HCT116 (cell line): ENCODE data around the gene PLEKHM3. TPM values are rescaled to one million over a fixed set of nuclear protein-coding genes. Genes with fewer than 3 reads are reported as not detected.

Experiments used
- ATAC-seq: fragments of 200-7000 bp; cut with Tn5 transposase; 2 replicates; pipeline ENCODE4 v1.9.1; 2020; ENCODE audit warnings: mild to moderate bottlenecking, moderate library complexity
- BruUV-seq: library from RNA; stranded (reverse); fragments of 400-500 nt; replicated peaks from 2 replicates; lab custom pipeline; 2021; lab: Mats Ljungman, UMichigan
- CTCF ChIA-PET: fragments of 300-600 bp; sonication (Branson Sonifier 250); formaldehyde crosslinking; loops from one replicate; lab custom pipeline; 2021; ENCODE audit warnings: antibody characterized with exemption; lab: Charles Lee
- POLR2A ChIA-PET: fragments of 300-600, 350-600 bp; sonication (Branson Sonifier 250); formaldehyde crosslinking; loops from one replicate; lab custom pipeline; 2021; ENCODE audit warnings: antibody characterized with exemption; lab: Charles Lee
- RAD21 ChIA-PET, 2 experiments: fragments of 300-600 bp; sonication (Branson Sonifier 250); formaldehyde crosslinking; loops; one replicate each; lab custom pipeline; 2023; ENCODE audit warnings: low total read pairs in 2 of 2; ENCODE audit not compliant: uncharacterized antibody in 2 of 2, unreplicated experiment in 2 of 2, low non-redundant PET in 1 of 2; lab: Charles Lee
- DNase-seq: peaks from one replicate; pipeline ENCODE4 v3.0.0-alpha.2; 2010; ENCODE audit warnings: low read depth, low spot score
- H2AFZ ChIP-seq: fragments of 200-600 bp; shearing (Covaris generic), sonication (generic); 2 replicates; pipeline ENCODE4 v1.6.1; 2017; ENCODE audit warnings: low read depth, mixed run types, mixed read lengths, antibody characterized with exemption, low read length; ENCODE audit not compliant: poor library complexity, severe bottlenecking
- H3K27ac ChIP-seq: 2 replicates; pipeline ENCODE4 v1.5.1; 2012; ENCODE audit warnings: low read depth, low read length
- H3K27me3 ChIP-seq: fragments of 200-600 bp; sonication (generic); 2 replicates; pipeline ENCODE4 v1.6.1; 2016; ENCODE audit warnings: mixed run types, low read length, mixed read lengths; ENCODE audit not compliant: insufficient read depth
- H3K36me3 ChIP-seq, 2 experiments: fragments of 200-500 bp in 1 of 2; fragments of 200-600 bp in 1 of 2; sonication (Bioruptor generic) in 1 of 2; sonication (generic) in 1 of 2; 2 replicates each; pipeline versions ENCODE4 v1.5.1 to v1.6.1; 2014 to 2016; ENCODE audit warnings: low read length in 2 of 2, inconsistent platforms in 1 of 2, mixed read lengths in 1 of 2, mixed run types in 1 of 2; ENCODE audit not compliant: insufficient read depth in 2 of 2, control insufficient read depth in 1 of 2
- H3K4me1 ChIP-seq, 2 experiments: fragments of 200-600 bp in 1 of 2; sonication (generic) in 1 of 2; 2 replicates each; pipeline versions ENCODE4 v1.5.1 to v1.6.1; 2012 to 2017; ENCODE audit warnings: low read length in 2 of 2, inconsistent platforms in 1 of 2, mild to moderate bottlenecking in 1 of 2, mixed read lengths in 1 of 2, mixed run types in 1 of 2, moderate library complexity in 1 of 2; ENCODE audit not compliant: insufficient read depth in 2 of 2, control insufficient read depth in 1 of 2
- H3K4me2 ChIP-seq: fragments of 200-600 bp; sonication (generic); 2 replicates; pipeline ENCODE4 v1.6.1; 2017; ENCODE audit warnings: mixed run types, low read length, mixed read lengths
- H3K4me3 ChIP-seq, 2 experiments: fragments of 200-600 bp in 1 of 2; sonication (generic) in 1 of 2; replicated peaks in 1 of 2; 2 replicates each; pipeline ENCODE4 v1.5.1; 2011 to 2016; ENCODE audit warnings: low read length in 2 of 2, control low read depth in 1 of 2, low read depth in 1 of 2, mild to moderate bottlenecking in 1 of 2, mixed read lengths in 1 of 2, mixed run types in 1 of 2
- H3K79me2 ChIP-seq: fragments of 200-600 bp; sonication (generic); 2 replicates; pipeline ENCODE4 v1.6.1; 2017; ENCODE audit warnings: mild to moderate bottlenecking, mixed run types, low read length, moderate library complexity, mixed read lengths; ENCODE audit not compliant: insufficient read depth
- H3K9ac ChIP-seq: fragments of 200-600 bp; sonication (generic); 2 replicates; pipeline ENCODE4 v1.6.1; 2016; ENCODE audit warnings: low read length, mixed read lengths
- H3K9me2 ChIP-seq: fragments of 200-600 bp; sonication (generic), shearing (Covaris generic); 2 replicates; pipeline ENCODE4 v1.6.1; 2017; ENCODE audit warnings: mixed run types, mild to moderate bottlenecking, moderate library complexity; ENCODE audit not compliant: insufficient read depth
- H3K9me3 ChIP-seq, 2 experiments: fragments of 200-500 bp in 1 of 2; fragments of 200-600 bp in 1 of 2; sonication (Bioruptor generic) in 1 of 2; sonication (generic) in 1 of 2; 2 replicates each; pipeline ENCODE4 v1.6.1; 2014 to 2017; ENCODE audit warnings: low read length in 2 of 2, mixed read lengths in 2 of 2, inconsistent platforms in 1 of 2, low read depth in 1 of 2, mild to moderate bottlenecking in 1 of 2, mixed run types in 1 of 2, moderate library complexity in 1 of 2; ENCODE audit not compliant: control insufficient read depth in 1 of 2, insufficient read depth in 1 of 2
- H4K20me1 ChIP-seq: fragments of 200-600 bp; sonication (generic), shearing (Covaris generic); 2 replicates; pipeline ENCODE4 v1.6.1; 2017; ENCODE audit warnings: mixed run types, mild to moderate bottlenecking, moderate library complexity; ENCODE audit not compliant: insufficient read depth
- CBX3 ChIP-seq: IDR thresholded peaks from 2 replicates; pipeline ENCODE4 v1.6.1; 2012; ENCODE audit warnings: low read depth
- CEBPB ChIP-seq: IDR thresholded peaks from 2 replicates; pipeline ENCODE4 v1.6.1; 2012; ENCODE audit warnings: low read depth
- CTCF ChIP-seq, 3 experiments: fragments of 200-600 bp in 1 of 3; sonication (generic) in 1 of 3; IDR thresholded peaks in 2 of 3; conservative IDR thresholded peaks in 1 of 3; 2 replicates each; pipeline ENCODE4 v1.5.1; 2012 to 2017; ENCODE audit warnings: low read depth in 2 of 3, low read length in 2 of 3, antibody characterized with exemption in 1 of 3, borderline replicate concordance in 1 of 3, control low read depth in 1 of 3, mild to moderate bottlenecking in 1 of 3, mixed read lengths in 1 of 3, mixed run types in 1 of 3, moderate library complexity in 1 of 3; ENCODE audit not compliant: insufficient read depth in 1 of 3
- EGR1 ChIP-seq: IDR thresholded peaks from 2 replicates; pipeline ENCODE4 v1.6.1; 2012; ENCODE audit warnings: low read depth
- ELF1 ChIP-seq: IDR thresholded peaks from 2 replicates; pipeline ENCODE4 v1.6.1; 2012; ENCODE audit warnings: low read depth, borderline replicate concordance
- EZH2 ChIP-seq: fragments of 200-600 bp; sonication (generic); IDR thresholded peaks from 2 replicates; pipeline ENCODE4 v1.6.1; 2017; ENCODE audit warnings: antibody characterized with exemption, mixed run types
- JUND ChIP-seq: IDR thresholded peaks from 2 replicates; pipeline ENCODE4 v1.6.1; 2012
- MAX ChIP-seq: IDR thresholded peaks from 2 replicates; pipeline ENCODE4 v1.6.1; 2012
- POLR2A ChIP-seq: IDR thresholded peaks from 2 replicates; pipeline ENCODE4 v1.7.0; 2011; ENCODE audit warnings: borderline replicate concordance; ENCODE audit not compliant: insufficient read depth, insufficient read length; ENCODE audit errors: extremely low read depth
- POLR2AphosphoS5 ChIP-seq: IDR thresholded peaks from 2 replicates; pipeline ENCODE4 v1.6.1; 2011; ENCODE audit warnings: mild to moderate bottlenecking, low read depth, low read length, moderate library complexity
- REST ChIP-seq: IDR thresholded peaks from 2 replicates; pipeline ENCODE4 v1.6.1; 2012; ENCODE audit warnings: low read depth
- SIN3A ChIP-seq: IDR thresholded peaks from 2 replicates; pipeline ENCODE4 v1.6.1; 2012; ENCODE audit warnings: low read depth
- SP1 ChIP-seq: IDR thresholded peaks from 2 replicates; pipeline ENCODE4 v1.6.1; 2012; ENCODE audit warnings: low read depth
- TCF7L2 ChIP-seq: IDR thresholded peaks from 2 replicates; pipeline ENCODE4 v1.7.0; 2011; ENCODE audit warnings: borderline replicate concordance, inconsistent platforms; ENCODE audit not compliant: insufficient read depth, insufficient read length; ENCODE audit errors: extremely low read depth
- YY1 ChIP-seq: IDR thresholded peaks from 2 replicates; pipeline ENCODE4 v1.6.1; 2011; ENCODE audit warnings: low read length, low read depth, moderate library complexity, mild to moderate bottlenecking; ENCODE audit not compliant: insufficient replicate concordance; ENCODE audit errors: extremely low read depth
- ZBTB33 ChIP-seq: IDR thresholded peaks from 2 replicates; pipeline ENCODE4 v1.6.1; 2011; ENCODE audit warnings: mild to moderate bottlenecking, low read length, moderate library complexity; ENCODE audit not compliant: insufficient replicate concordance; ENCODE audit errors: extremely low read depth
- ZFX ChIP-seq: fragments of 450-650 bp; IDR thresholded peaks from 2 replicates; pipeline ENCODE4 v1.6.1; 2017
- ZNF274 ChIP-seq: fragments of 200-500 bp; sonication (Bioruptor generic); IDR thresholded peaks from 2 replicates; pipeline ENCODE4 v1.6.1; 2014; ENCODE audit warnings: mild to moderate bottlenecking, low read depth, low read length, inconsistent platforms
- intact Hi-C: fragments of 100-400 bp; cut with micrococcal nuclease; formaldehyde crosslinking; loops from 2 replicates; pipeline ENCODE4 v1.10.0; 2022
- total RNA-seq: library from RNA; stranded (reverse); gene quantifications from one replicate; pipeline ENCODE4 v1.2.1, GENCODE V29; 2021; ENCODE audit not compliant: unreplicated experiment

The PLEKHM3 gene
- total RNA-seq, 1 experiment from 2014 or later: 6.3 TPM

GRCh38 chr2:207849443-207849842 is 175.9 kb downstream of the PLEKHM3 start:
- intact Hi-C loops: no loop called here
- CTCF ChIA-PET: no interaction called here
- RAD21 ChIA-PET: no interaction called here

More at GRCh38 chr2:207849443-207849842, 175.9 kb downstream of the PLEKHM3 start:
- H3K27ac ChIP-seq: no peak overlapping the region
- H3K9me2 ChIP-seq: no peaks in the 10 kb centered on the region
- no peak overlapping the region for H3K4me3 ChIP-seq
- H2AFZ ChIP-seq: no peak overlapping the region
- H3K4me2 ChIP-seq: no peak overlapping the region
- no peaks in the 10 kb centered on the region for H3K36me3 ChIP-seq
- no TSS peak for BruUV-seq
- no peak for TF ChIP-seq JUND
- no peak for TF ChIP-seq MAX
- no peak for TF ChIP-seq CBX3
- no peak for TF ChIP-seq REST
- TF ChIP-seq SP1: no peak
- no peak for TF ChIP-seq CTCF (IDR thresholded peaks at IDR 0.05 in 2 of 3, conservative IDR thresholded peaks at IDR 0.05 in 1 of 3; ENCODE audit: borderline replicate concordance in 1 of 3, insufficient read depth in 1 of 3, low read depth in 2 of 3, low read length in 2 of 3)
- TF ChIP-seq SIN3A: no peak
- TF ChIP-seq POLR2AphosphoS5: no peak
- no peak for TF ChIP-seq POLR2A
- no peak for TF ChIP-seq YY1
- TF ChIP-seq CEBPB: no peak
- TF ChIP-seq EGR1: no peak
- no peak for TF ChIP-seq ZBTB33
- TF ChIP-seq ELF1: no peak
- TF ChIP-seq TCF7L2: no peak
- TF ChIP-seq ZFX: no peak
- no peak for TF ChIP-seq EZH2
- TF ChIP-seq ZNF274: no peak
- DNase-seq (no peak), ATAC-seq (no peak)
- H3K9me3 ChIP-seq: no peaks in the 10 kb centered on the region
- peaks cover 0 to 15% of the 10 kb centered on the region in 2 experiments; a peak in 1 of 4 replicates for H3K4me1 ChIP-seq
- H4K20me1 ChIP-seq: no peaks in the 10 kb centered on the region
- H3K79me2 ChIP-seq: no peaks in the 10 kb centered on the region
- H3K27me3 ChIP-seq: no peaks in the 10 kb centered on the region
- POLR2A ChIA-PET: no interaction called here
- no peak overlapping the region for H3K9ac ChIP-seq
